ENCODE data around the gene ABCG8.

DNA sequence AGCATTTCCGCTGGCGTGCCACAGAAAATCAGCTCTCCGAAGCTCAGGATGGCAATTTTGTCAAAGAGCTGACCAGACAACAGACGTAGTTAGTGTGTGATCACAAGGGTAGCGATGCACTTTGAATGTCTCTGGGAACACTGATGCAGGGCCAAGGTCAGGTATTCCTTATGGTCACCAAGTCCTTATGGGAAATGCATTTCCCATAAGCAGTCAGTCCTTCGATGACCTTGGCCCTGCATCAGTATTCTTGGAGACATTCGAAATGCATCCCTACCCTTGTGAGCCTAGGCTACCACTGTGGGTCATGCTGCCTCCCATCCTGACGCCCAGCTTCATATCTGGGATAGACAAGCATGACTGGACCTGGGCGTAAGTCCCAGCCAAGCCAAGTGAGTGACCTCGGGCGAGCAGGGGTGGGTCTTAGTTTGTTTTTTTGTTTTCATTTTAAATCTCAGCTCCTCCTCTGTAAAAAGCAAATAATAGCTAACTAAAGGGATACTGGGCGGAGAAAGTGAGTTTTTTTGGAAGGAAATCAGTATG is 13.7 kb upstream of the ABCG8 start:
- TF ChIP-seq EP300 (IDR thresholded peaks at IDR 0.05; ENCODE audit: borderline replicate concordance) (no peak), TAF1 (IDR thresholded peaks at IDR 0.05; ENCODE audit: low read depth) (no peak), CREB1 (IDR thresholded peaks at IDR 0.05; ENCODE audit: low read depth) (no peak)
- TF ChIP-seq, protein P1, sequence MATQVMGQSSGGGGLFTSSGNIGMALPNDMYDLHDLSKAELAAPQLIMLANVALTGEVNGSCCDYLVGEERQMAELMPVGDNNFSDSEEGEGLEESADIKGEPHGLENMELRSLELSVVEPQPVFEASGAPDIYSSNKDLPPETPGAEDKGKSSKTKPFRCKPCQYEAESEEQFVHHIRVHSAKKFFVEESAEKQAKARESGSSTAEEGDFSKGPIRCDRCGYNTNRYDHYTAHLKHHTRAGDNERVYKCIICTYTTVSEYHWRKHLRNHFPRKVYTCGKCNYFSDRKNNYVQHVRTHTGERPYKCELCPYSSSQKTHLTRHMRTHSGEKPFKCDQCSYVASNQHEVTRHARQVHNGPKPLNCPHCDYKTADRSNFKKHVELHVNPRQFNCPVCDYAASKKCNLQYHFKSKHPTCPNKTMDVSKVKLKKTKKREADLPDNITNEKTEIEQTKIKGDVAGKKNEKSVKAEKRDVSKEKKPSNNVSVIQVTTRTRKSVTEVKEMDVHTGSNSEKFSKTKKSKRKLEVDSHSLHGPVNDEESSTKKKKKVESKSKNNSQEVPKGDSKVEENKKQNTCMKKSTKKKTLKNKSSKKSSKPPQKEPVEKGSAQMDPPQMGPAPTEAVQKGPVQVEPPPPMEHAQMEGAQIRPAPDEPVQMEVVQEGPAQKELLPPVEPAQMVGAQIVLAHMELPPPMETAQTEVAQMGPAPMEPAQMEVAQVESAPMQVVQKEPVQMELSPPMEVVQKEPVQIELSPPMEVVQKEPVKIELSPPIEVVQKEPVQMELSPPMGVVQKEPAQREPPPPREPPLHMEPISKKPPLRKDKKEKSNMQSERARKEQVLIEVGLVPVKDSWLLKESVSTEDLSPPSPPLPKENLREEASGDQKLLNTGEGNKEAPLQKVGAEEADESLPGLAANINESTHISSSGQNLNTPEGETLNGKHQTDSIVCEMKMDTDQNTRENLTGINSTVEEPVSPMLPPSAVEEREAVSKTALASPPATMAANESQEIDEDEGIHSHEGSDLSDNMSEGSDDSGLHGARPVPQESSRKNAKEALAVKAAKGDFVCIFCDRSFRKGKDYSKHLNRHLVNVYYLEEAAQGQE (IDR thresholded peaks at IDR 0.05; ENCODE audit: low read depth) = no peak

All from Ishikawa (cell line).